Astrocyte (in vitro differentiated cells and primary cell): ENCODE results near the gene HOXB2.

ENCODE experiments used
- EZH2 ChIP-seq: IDR thresholded peaks from 2 replicates; pipeline ENCODE4 v1.6.1; 2012; ENCODE audit warnings: mild to moderate bottlenecking, low read length, inconsistent platforms; ENCODE audit not compliant: insufficient read depth
- TF ChIP-seq, protein P1 (sequence below): IDR thresholded peaks from 2 replicates; pipeline ENCODE4 v1.5.1; 2011; ENCODE audit warnings: low read depth, mild to moderate bottlenecking, inconsistent platforms, low read length, moderate library complexity; ENCODE audit not compliant: insufficient read depth

DNA sequence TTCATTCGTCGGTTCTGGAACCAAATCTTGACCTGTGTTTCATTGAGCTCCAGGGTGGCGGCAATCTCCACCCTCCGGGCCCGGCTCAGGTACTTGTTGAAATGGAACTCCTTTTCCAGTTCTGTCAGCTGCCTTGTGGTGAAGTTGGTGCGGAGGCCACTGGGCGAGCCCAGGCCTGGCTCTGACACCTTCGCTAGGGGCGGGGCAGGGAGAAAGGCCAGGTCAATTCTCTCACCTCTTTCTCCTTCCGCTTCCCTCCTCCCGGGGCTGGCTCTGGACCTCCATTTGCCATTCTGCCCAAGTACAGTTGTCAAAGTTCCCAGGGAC is 15.3 kb downstream of the HOXB2 start:
- TF ChIP-seq, protein P1, sequence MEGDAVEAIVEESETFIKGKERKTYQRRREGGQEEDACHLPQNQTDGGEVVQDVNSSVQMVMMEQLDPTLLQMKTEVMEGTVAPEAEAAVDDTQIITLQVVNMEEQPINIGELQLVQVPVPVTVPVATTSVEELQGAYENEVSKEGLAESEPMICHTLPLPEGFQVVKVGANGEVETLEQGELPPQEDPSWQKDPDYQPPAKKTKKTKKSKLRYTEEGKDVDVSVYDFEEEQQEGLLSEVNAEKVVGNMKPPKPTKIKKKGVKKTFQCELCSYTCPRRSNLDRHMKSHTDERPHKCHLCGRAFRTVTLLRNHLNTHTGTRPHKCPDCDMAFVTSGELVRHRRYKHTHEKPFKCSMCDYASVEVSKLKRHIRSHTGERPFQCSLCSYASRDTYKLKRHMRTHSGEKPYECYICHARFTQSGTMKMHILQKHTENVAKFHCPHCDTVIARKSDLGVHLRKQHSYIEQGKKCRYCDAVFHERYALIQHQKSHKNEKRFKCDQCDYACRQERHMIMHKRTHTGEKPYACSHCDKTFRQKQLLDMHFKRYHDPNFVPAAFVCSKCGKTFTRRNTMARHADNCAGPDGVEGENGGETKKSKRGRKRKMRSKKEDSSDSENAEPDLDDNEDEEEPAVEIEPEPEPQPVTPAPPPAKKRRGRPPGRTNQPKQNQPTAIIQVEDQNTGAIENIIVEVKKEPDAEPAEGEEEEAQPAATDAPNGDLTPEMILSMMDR: no peak
- TF ChIP-seq EZH2: no peak
